OCI-LY1 (cell line): ENCODE data around the gene UST.

Experiments used
- H2AFZ ChIP-seq: fragments of 200-600 bp; sonication (generic), shearing (Covaris generic); 2 replicates; pipeline ENCODE4 v1.6.0; 2014; ENCODE audit warnings: antibody characterized with exemption, mild to moderate bottlenecking, low read length
- H3F3A ChIP-seq: fragments of 200-600 bp; sonication (generic), shearing (Covaris generic); 2 replicates; pipeline ENCODE4 v1.6.0; 2014; ENCODE audit warnings: mild to moderate bottlenecking, antibody characterized with exemption, low read length, moderate library complexity; ENCODE audit not compliant: insufficient read depth
- H3K27ac ChIP-seq: fragments of 200-600 bp; sonication (generic); 2 replicates; pipeline ENCODE4 v1.5.1; 2014; ENCODE audit warnings: low read length, mixed run types, mild to moderate bottlenecking, low read depth; ENCODE audit not compliant: poor library complexity, severe bottlenecking
- H3K27me3 ChIP-seq: fragments of 200-600 bp; sonication (generic); 2 replicates; pipeline ENCODE4 v1.6.0; 2014; ENCODE audit warnings: antibody characterized with exemption, mild to moderate bottlenecking, low read length, moderate library complexity; ENCODE audit not compliant: insufficient read depth
- H3K36me3 ChIP-seq: fragments of 200-600 bp; sonication (generic); 2 replicates; pipeline ENCODE4 v1.6.1; 2014; ENCODE audit warnings: mild to moderate bottlenecking, antibody characterized with exemption, low read length, moderate library complexity, mixed read lengths; ENCODE audit not compliant: insufficient read depth
- H3K4me1 ChIP-seq: fragments of 200-600 bp; sonication (generic); 2 replicates; pipeline ENCODE4 v1.5.1; 2014; ENCODE audit warnings: mild to moderate bottlenecking, low read length, moderate library complexity; ENCODE audit not compliant: insufficient read depth, severe bottlenecking
- H3K4me2 ChIP-seq: fragments of 200-600 bp; sonication (generic), shearing (Covaris generic); 2 replicates; pipeline ENCODE4 v1.6.1; 2014; ENCODE audit warnings: low read length
- H3K4me3 ChIP-seq: fragments of 200-600 bp; sonication (generic); 2 replicates; pipeline ENCODE4 v1.5.1; 2014; ENCODE audit warnings: low read length, low read depth, mild to moderate bottlenecking, mixed read lengths; ENCODE audit not compliant: poor library complexity, severe bottlenecking
- H3K79me2 ChIP-seq: fragments of 200-600 bp; shearing (Covaris generic); 2 replicates; pipeline ENCODE4 v1.6.1; 2016; ENCODE audit warnings: mixed run types, low read length, mixed read lengths; ENCODE audit not compliant: insufficient read depth
- H3K9ac ChIP-seq: fragments of 200-600 bp; sonication (generic), shearing (Covaris generic); 2 replicates; pipeline ENCODE4 v1.6.1; 2014; ENCODE audit warnings: mild to moderate bottlenecking, low read length, mixed read lengths
- H3K9me2 ChIP-seq: fragments of 200-600 bp; sonication (generic), shearing (Covaris generic); 2 replicates; pipeline ENCODE4 v1.6.1; 2014; ENCODE audit warnings: low read depth, mild to moderate bottlenecking, low read length, mixed read lengths
- H3K9me3 ChIP-seq: fragments of 200-600 bp; shearing (Covaris generic); 2 replicates; pipeline ENCODE4 v1.6.1; 2014; ENCODE audit warnings: low read length, mixed read lengths
- H4K20me1 ChIP-seq: fragments of 200-600 bp; sonication (generic), shearing (Covaris generic); 2 replicates; pipeline ENCODE4 v1.6.0; 2016; ENCODE audit warnings: mild to moderate bottlenecking, low read length; ENCODE audit not compliant: insufficient read depth
- EZH2 ChIP-seq: fragments of 200-600 bp; sonication (generic), shearing (Covaris generic); IDR thresholded peaks from 2 replicates; pipeline ENCODE4 v1.8.0; 2017; ENCODE audit warnings: borderline replicate concordance, mixed run types, mild to moderate bottlenecking, antibody characterized with exemption, low read length, moderate library complexity, mixed read lengths
- TF ChIP-seq, protein P1 (sequence below): fragments of 200-600 bp; sonication (generic), shearing (Covaris generic); IDR thresholded peaks from 2 replicates; pipeline ENCODE4 v1.5.1; 2017; ENCODE audit warnings: mild to moderate bottlenecking, antibody characterized with exemption, low read length, moderate library complexity, mixed read lengths

UST gene

DNA sequence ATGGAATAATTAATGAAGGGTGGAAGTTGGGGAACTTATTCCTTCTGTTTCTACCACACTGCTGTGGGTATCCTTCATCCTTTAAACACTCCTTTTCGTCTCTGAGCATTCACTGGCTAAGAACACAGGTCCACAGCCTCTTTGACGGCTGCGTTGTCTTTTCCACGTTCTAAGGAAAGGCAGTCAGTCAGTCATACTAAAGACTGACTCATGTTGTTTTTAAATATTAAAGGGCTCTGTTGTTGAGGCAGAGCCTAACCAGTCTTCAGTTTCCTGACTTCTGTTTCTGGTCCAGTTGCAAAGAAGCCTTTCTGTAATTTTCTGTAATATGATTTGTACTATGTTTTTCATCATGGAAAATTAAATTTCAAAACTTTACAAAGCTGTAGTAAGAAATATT, 48.0 kb downstream of the UST start:
- Histone ChIP-seq H3K36me3 (no peaks in the 10 kb centered on the region), H3K79me2 (no peaks in the 10 kb centered on the region), H3K4me1 (no peaks in the 10 kb centered on the region), H3K9me3 (no peaks in the 10 kb centered on the region), H3K27me3 (no peaks in the 10 kb centered on the region), H3K9me2 (no peaks in the 10 kb centered on the region), H3F3A (no peaks in the 10 kb centered on the region), H3K4me3 (no peak overlapping the region), H2AFZ (no peak overlapping the region), H3K4me2 (no peak overlapping the region), H3K9ac (no peak overlapping the region), H4K20me1 (no peaks in the 10 kb centered on the region), H3K27ac (no peak overlapping the region)
- TF ChIP-seq EZH2, result no peak
- TF ChIP-seq, protein P1, sequence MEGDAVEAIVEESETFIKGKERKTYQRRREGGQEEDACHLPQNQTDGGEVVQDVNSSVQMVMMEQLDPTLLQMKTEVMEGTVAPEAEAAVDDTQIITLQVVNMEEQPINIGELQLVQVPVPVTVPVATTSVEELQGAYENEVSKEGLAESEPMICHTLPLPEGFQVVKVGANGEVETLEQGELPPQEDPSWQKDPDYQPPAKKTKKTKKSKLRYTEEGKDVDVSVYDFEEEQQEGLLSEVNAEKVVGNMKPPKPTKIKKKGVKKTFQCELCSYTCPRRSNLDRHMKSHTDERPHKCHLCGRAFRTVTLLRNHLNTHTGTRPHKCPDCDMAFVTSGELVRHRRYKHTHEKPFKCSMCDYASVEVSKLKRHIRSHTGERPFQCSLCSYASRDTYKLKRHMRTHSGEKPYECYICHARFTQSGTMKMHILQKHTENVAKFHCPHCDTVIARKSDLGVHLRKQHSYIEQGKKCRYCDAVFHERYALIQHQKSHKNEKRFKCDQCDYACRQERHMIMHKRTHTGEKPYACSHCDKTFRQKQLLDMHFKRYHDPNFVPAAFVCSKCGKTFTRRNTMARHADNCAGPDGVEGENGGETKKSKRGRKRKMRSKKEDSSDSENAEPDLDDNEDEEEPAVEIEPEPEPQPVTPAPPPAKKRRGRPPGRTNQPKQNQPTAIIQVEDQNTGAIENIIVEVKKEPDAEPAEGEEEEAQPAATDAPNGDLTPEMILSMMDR, result no peak

DNA sequence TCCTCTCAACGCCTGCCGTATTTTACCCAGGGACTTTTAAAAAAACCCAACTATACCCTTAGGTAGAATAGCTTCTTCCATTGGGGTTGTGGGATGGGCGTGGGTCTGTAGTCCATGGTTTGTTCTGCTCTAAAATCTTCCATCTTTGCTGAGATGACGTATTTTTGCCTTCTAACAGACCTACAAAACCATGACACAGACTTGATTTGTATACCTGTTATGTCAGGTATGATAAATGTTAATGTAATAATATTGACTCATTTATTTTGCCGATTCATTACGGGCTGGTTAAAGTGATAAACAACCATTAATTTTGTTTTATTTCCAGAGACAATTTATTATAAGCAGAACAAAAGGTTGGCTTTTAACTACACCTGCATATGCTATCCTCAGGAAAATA, 48.7 kb downstream of the UST start:
- no peaks in the 10 kb centered on the region for H3K4me1 ChIP-seq
- H3K9ac ChIP-seq, result no peak overlapping the region
- no peaks in the 10 kb centered on the region for H3K9me2 ChIP-seq
- H3K4me3 ChIP-seq, result no peak overlapping the region
- no peak overlapping the region for H2AFZ ChIP-seq
- H3K79me2 ChIP-seq, result no peaks in the 10 kb centered on the region
- no peak for TF ChIP-seq EZH2
- TF ChIP-seq, protein P1, result no peak
- H3K36me3 ChIP-seq, result no peaks in the 10 kb centered on the region
- H3K4me2 ChIP-seq, result no peak overlapping the region
- no peaks in the 10 kb centered on the region for H3F3A ChIP-seq
- H3K27me3 ChIP-seq, result no peaks in the 10 kb centered on the region
- no peaks in the 10 kb centered on the region for H4K20me1 ChIP-seq
- no peaks in the 10 kb centered on the region for H3K9me3 ChIP-seq
- H3K27ac ChIP-seq, result no peak overlapping the region

DNA sequence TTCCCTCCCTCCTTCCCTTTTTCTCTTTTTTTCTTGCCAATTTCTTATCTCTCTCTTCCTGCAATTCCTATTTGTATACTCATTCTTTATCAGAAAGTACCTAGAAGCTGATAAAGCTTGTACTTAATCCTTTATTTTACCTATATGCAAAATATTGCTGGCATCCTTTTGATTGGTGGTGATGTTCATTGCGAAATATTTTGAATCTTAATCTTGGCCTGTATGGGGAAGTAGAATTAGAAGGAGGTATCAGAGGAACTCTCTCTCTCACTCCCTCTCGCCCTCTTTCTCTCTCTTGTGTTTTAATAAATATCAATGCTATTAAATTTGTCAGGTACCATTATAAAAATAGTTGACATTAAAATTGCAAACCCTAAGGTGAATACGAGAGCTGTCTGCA, 52.8 kb downstream of the UST start:
- H3K27me3 ChIP-seq, result no peaks in the 10 kb centered on the region
- no peaks in the 10 kb centered on the region for H3F3A ChIP-seq
- no peaks in the 10 kb centered on the region for H4K20me1 ChIP-seq
- no peaks in the 10 kb centered on the region for H3K9me3 ChIP-seq
- no peak overlapping the region for H3K9ac ChIP-seq
- H3K4me2 ChIP-seq, result no peak overlapping the region
- H3K27ac ChIP-seq, result no peak overlapping the region
- no peaks in the 10 kb centered on the region for H3K4me1 ChIP-seq
- no peaks in the 10 kb centered on the region for H3K9me2 ChIP-seq
- no peaks in the 10 kb centered on the region for H3K36me3 ChIP-seq
- TF ChIP-seq, protein P1, result no peak
- TF ChIP-seq EZH2, result no peak
- no peak overlapping the region for H2AFZ ChIP-seq
- no peaks in the 10 kb centered on the region for H3K79me2 ChIP-seq
- no peak overlapping the region for H3K4me3 ChIP-seq
